Effector memory CD4-positive, alpha-beta T cell (primary cell): ENCODE measurements around the gene ST3GAL2.

Experiments
- DNase-seq, 3 donors: peaks; one replicate each; pipeline ENCODE4 v3.0.0-alpha.2; 2020
- H3K27ac ChIP-seq: 2 replicates; pipeline ENCODE4 v1.7.0; 2013; ENCODE audit warnings: mild to moderate bottlenecking, low read length, moderate library complexity; ENCODE audit not compliant: insufficient read depth, poor library complexity, severe bottlenecking
- H3K27me3 ChIP-seq: replicated peaks from 2 replicates; pipeline ENCODE4 v1.7.0; 2013; ENCODE audit warnings: mild to moderate bottlenecking, low read length; ENCODE audit not compliant: insufficient read depth, control insufficient read depth, poor library complexity, severe bottlenecking
- H3K36me3 ChIP-seq: 2 replicates; pipeline ENCODE4 v1.7.0; 2013; ENCODE audit warnings: mild to moderate bottlenecking, low read length, moderate library complexity; ENCODE audit not compliant: control insufficient read depth, insufficient read depth
- H3K4me1 ChIP-seq: 2 replicates; pipeline ENCODE4 v1.7.0; 2013; ENCODE audit warnings: low read length, mild to moderate bottlenecking; ENCODE audit not compliant: control insufficient read depth, insufficient read depth, poor library complexity, severe bottlenecking
- H3K4me3 ChIP-seq: 2 replicates; pipeline ENCODE4 v1.7.0; 2013; ENCODE audit warnings: low read length, low read depth, mild to moderate bottlenecking; ENCODE audit not compliant: insufficient read depth, poor library complexity, severe bottlenecking
- H3K9me3 ChIP-seq: 2 replicates; pipeline ENCODE4 v1.7.0; 2013; ENCODE audit warnings: mild to moderate bottlenecking, low read length, moderate library complexity; ENCODE audit not compliant: control insufficient read depth

The ST3GAL2 gene

GRCh38 chr16:70437582-70438557 lies 1.0 kb downstream of the ST3GAL2 start:
- Histone ChIP-seq H3K9me3 (no peaks in the 10 kb centered on the region), H3K27ac (peak overlapping the region; percentile 43), H3K36me3 (no peaks in the 10 kb centered on the region), H3K27me3 (no peaks in the 10 kb centered on the region), H3K4me3 (peak overlapping the region; percentile 59), H3K4me1 (peaks cover 18% of the 10 kb centered on the region)
- DNase-seq: no peak

- Histone ChIP-seq H3K27me3 (no peaks in the 10 kb centered on the region), H3K27ac (no peak overlapping the region), H3K36me3 (no peaks in the 10 kb centered on the region), H3K4me1 (peaks cover 22% of the 10 kb centered on the region), H3K4me3 (peak overlapping the region; percentile 59), H3K9me3 (no peaks in the 10 kb centered on the region)
- DNase-seq: no peak
Observed at GRCh38 chr16:70437017-70437581, 1.8 kb downstream of the ST3GAL2 start.

- H3K4me3 ChIP-seq: no peak overlapping the region
- DNase-seq: no peak
- H3K27ac ChIP-seq: no peak overlapping the region
- H3K36me3 ChIP-seq: no peaks in the 10 kb centered on the region
- H3K9me3 ChIP-seq: no peaks in the 10 kb centered on the region
- H3K4me1 ChIP-seq: peaks cover 37% of the 10 kb centered on the region
- no peaks in the 10 kb centered on the region for H3K27me3 ChIP-seq
Observed at GRCh38 chr16:70434484-70435260, 4.2 kb downstream of the ST3GAL2 start.

- no peaks in the 10 kb centered on the region for H3K27me3 ChIP-seq
- DNase-seq: no peak
- H3K27ac ChIP-seq: no peak overlapping the region
- H3K36me3 ChIP-seq: no peaks in the 10 kb centered on the region
- no peaks in the 10 kb centered on the region for H3K9me3 ChIP-seq
- H3K4me3 ChIP-seq: no peak overlapping the region
- H3K4me1 ChIP-seq: peaks cover 34% of the 10 kb centered on the region
Observed at GRCh38 chr16:70433458-70434103, 5.3 kb downstream of the ST3GAL2 start.

- Histone ChIP-seq H3K4me3 (no peak overlapping the region), H3K27ac (no peak overlapping the region), H3K4me1 (peaks cover 35% of the 10 kb centered on the region), H3K36me3 (no peaks in the 10 kb centered on the region), H3K9me3 (no peaks in the 10 kb centered on the region), H3K27me3 (no peaks in the 10 kb centered on the region)
- no peak for DNase-seq
Observed at GRCh38 chr16:70432723-70433457, 6.0 kb downstream of the ST3GAL2 start.

GRCh38 chr16:70432356-70432722 lies 6.6 kb downstream of the ST3GAL2 start:
- Histone ChIP-seq H3K27me3 (no peaks in the 10 kb centered on the region), H3K36me3 (no peaks in the 10 kb centered on the region), H3K4me3 (no peak overlapping the region), H3K9me3 (no peaks in the 10 kb centered on the region), H3K27ac (no peak overlapping the region), H3K4me1 (peaks cover 30% of the 10 kb centered on the region)
- DNase-seq: no peak

- Histone ChIP-seq H3K4me1 (peaks cover 26% of the 10 kb centered on the region), H3K4me3 (peak overlapping the region; percentile 11)
- peak; percentile 23 to 39 (median 28) for DNase-seq
Observed at GRCh38 chr16:70430667-70431536, 8.0 kb downstream of the ST3GAL2 start.

GRCh38 chr16:70429888-70430666 lies 8.8 kb downstream of the ST3GAL2 start:
- H3K27me3 ChIP-seq: no peaks in the 10 kb centered on the region
- H3K4me1 ChIP-seq: peaks cover 26% of the 10 kb centered on the region
- H3K9me3 ChIP-seq: no peaks in the 10 kb centered on the region
- H3K36me3 ChIP-seq: no peaks in the 10 kb centered on the region
- peak overlapping the region; percentile 69 for H3K27ac ChIP-seq
- H3K4me3 ChIP-seq: peak overlapping the region; percentile 11
- DNase-seq: no peak

More at GRCh38 chr16:70430667-70431536, 8.0 kb downstream of the ST3GAL2 start:
- no peaks in the 10 kb centered on the region for H3K36me3 ChIP-seq
- no peaks in the 10 kb centered on the region for H3K27me3 ChIP-seq
- H3K9me3 ChIP-seq: no peaks in the 10 kb centered on the region
- H3K27ac ChIP-seq: peak overlapping the region; percentile 69
